MCF 10A (cell line): ENCODE results near the gene NAV3. TPM values are rescaled to one million over a fixed set of nuclear protein-coding genes. Genes with fewer than 3 reads are reported as not detected.

Source experiments
- BruUV-seq: library from RNA; stranded (reverse); fragments of 400-500 nt; replicated peaks from 2 replicates; lab custom pipeline; 2021; lab: Mats Ljungman, UMichigan
- CTCF ChIA-PET: fragments of 300-600 bp; sonication (Branson Sonifier 250); formaldehyde crosslinking; extraction: SDS; loops from one replicate; lab custom pipeline; 2021; ENCODE audit warnings: antibody characterized with exemption, inconsistent platforms; lab: Yijun Ruan, JAX
- POLR2A ChIA-PET: fragments of 300-600, 350-650 bp; sonication (Branson Sonifier 250); formaldehyde crosslinking; extraction: SDS; loops from one replicate; lab custom pipeline; 2020; ENCODE audit warnings: antibody characterized with exemption, inconsistent platforms; lab: Yijun Ruan, JAX
- DNase-seq: peaks from one replicate; pipeline ENCODE4 v3.0.0-alpha.2; 2018; ENCODE audit not compliant: unreplicated experiment
- H3K27ac Mint-ChIP-seq: one replicate; pipeline ENCODE4 v1.8.0; 2022; ENCODE audit warnings: mild to moderate bottlenecking, low read depth, mixed read lengths; ENCODE audit not compliant: unreplicated experiment
- H3K27me3 Mint-ChIP-seq: one replicate; pipeline ENCODE4 v1.8.0; 2022; ENCODE audit warnings: mixed read lengths; ENCODE audit not compliant: insufficient read depth, unreplicated experiment
- H3K36me3 Mint-ChIP-seq: one replicate; pipeline ENCODE4 v1.8.0; 2022; ENCODE audit warnings: mild to moderate bottlenecking, moderate library complexity, mixed read lengths; ENCODE audit not compliant: insufficient read depth, unreplicated experiment
- H3K4me1 Mint-ChIP-seq: one replicate; pipeline ENCODE4 v1.8.0; 2022; ENCODE audit warnings: mixed read lengths; ENCODE audit not compliant: insufficient read depth, unreplicated experiment
- H3K4me3 Mint-ChIP-seq: one replicate; pipeline ENCODE4 v1.8.0; 2022; ENCODE audit warnings: mild to moderate bottlenecking, moderate library complexity, mixed read lengths; ENCODE audit not compliant: unreplicated experiment
- H3K9me3 Mint-ChIP-seq: one replicate; pipeline ENCODE4 v1.8.0; 2022; ENCODE audit warnings: mixed read lengths; ENCODE audit not compliant: unreplicated experiment
- intact Hi-C: fragments of 100-400 bp; cut with micrococcal nuclease; formaldehyde crosslinking; loops from 2 replicates; pipeline ENCODE4 v1.14.1; 2022
- total RNA-seq: library from RNA; stranded (reverse); gene quantifications from 2 replicates; pipeline ENCODE4 v1.2.3, GENCODE V29; 2022
- TF ChIP-seq, protein P1 (sequence below): fragments of 200-600 bp; IDR thresholded peaks from one replicate; pipeline ENCODE4 v1.8.0; 2022; ENCODE audit warnings: antibody characterized with exemption, mild to moderate bottlenecking; ENCODE audit not compliant: unreplicated experiment

Gene NAV3
- total RNA-seq, 1 experiment from 2014 or later, result 7.1 TPM

DNA sequence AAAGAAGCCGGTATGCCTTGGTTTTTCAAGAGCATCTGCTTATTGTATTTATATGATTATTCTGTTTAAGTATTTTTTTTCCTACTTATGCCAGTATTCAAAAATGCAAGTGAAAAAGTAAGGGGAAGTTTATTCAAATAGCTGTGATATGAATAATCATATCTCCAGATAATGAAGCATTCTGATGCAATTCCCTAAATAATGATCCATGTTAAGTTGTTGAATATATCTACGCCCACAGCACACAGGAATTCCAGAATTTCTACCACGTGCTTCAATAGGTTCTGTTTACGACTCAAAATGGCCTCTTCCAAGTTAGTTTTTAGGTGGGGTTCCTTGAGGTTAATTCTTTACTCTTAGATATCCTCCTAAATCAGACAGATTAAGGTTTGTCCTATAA lies 208.3 kb downstream of the NAV3 start:
- POLR2A ChIA-PET, result no interaction called here
- intact Hi-C loops, result no loop called here
- BruUV-seq, result no TSS peak

DNA sequence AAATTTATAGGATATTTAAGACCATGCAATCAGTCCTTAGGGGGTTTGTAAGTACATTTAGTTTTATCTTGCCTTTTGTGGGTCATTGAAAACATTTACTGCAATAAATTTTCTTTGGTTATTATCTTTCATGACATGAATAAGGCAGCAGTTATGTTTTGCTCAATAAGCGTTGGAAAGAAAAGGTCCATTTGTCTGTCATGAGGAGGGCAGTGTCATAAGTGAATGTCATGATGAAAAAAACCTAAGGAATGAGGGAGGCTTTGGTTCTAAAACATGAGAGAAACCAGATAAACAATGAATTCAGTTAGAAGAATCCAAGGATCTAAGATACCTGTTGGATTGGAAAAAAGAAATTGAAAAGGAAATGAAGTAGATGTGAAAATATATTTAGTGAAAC lies 209.4 kb downstream of the NAV3 start:
- TF ChIP-seq, protein P1, sequence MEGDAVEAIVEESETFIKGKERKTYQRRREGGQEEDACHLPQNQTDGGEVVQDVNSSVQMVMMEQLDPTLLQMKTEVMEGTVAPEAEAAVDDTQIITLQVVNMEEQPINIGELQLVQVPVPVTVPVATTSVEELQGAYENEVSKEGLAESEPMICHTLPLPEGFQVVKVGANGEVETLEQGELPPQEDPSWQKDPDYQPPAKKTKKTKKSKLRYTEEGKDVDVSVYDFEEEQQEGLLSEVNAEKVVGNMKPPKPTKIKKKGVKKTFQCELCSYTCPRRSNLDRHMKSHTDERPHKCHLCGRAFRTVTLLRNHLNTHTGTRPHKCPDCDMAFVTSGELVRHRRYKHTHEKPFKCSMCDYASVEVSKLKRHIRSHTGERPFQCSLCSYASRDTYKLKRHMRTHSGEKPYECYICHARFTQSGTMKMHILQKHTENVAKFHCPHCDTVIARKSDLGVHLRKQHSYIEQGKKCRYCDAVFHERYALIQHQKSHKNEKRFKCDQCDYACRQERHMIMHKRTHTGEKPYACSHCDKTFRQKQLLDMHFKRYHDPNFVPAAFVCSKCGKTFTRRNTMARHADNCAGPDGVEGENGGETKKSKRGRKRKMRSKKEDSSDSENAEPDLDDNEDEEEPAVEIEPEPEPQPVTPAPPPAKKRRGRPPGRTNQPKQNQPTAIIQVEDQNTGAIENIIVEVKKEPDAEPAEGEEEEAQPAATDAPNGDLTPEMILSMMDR, result no peak
- H3K9me3 Mint-ChIP-seq, result peaks cover 12% of the 10 kb centered on the region
- no peaks in the 10 kb centered on the region for H3K36me3 Mint-ChIP-seq
- H3K4me1 Mint-ChIP-seq, result peaks cover 5% of the 10 kb centered on the region
- H3K27ac Mint-ChIP-seq, result no peak overlapping the region
- no peak for DNase-seq
- ChIA-PET CTCF (no interaction called here), POLR2A (no interaction called here)
- no peak overlapping the region for H3K4me3 Mint-ChIP-seq
- H3K27me3 Mint-ChIP-seq, result no peaks in the 10 kb centered on the region
- intact Hi-C loops, result no loop called here
- BruUV-seq, result no TSS peak

More for the DNA sequence above, 208.3 kb downstream of the NAV3 start:
- CTCF ChIA-PET, result no interaction called here
- DNase-seq, result no peak
- TF ChIP-seq, protein P1, result no peak
- no peaks in the 10 kb centered on the region for H3K36me3 Mint-ChIP-seq
- H3K9me3 Mint-ChIP-seq, result peaks cover 5% of the 10 kb centered on the region
- no peaks in the 10 kb centered on the region for H3K27me3 Mint-ChIP-seq
- H3K4me1 Mint-ChIP-seq, result peaks cover 5% of the 10 kb centered on the region
- H3K4me3 Mint-ChIP-seq, result no peak overlapping the region
- H3K27ac Mint-ChIP-seq, result no peak overlapping the region

DNA sequence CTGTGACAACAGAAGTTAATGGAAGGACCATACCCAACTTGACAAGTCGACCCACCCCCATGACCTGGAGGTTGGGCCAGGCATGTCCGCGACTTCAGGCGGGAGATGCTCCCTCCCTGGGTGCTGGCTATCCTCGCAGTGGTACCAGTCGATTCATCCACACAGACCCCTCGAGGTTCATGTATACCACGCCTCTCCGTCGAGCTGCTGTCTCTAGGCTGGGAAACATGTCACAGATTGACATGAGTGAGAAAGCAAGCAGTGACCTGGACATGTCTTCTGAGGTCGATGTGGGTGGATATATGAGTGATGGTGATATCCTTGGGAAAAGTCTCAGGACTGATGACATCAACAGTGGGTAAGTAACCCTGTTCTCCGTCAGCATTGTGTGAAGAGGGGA lies 220.1 kb downstream of the NAV3 start:
- Mint-ChIP-seq H3K27me3 (no peaks in the 10 kb centered on the region), H3K27ac (no peak overlapping the region), H3K4me1 (no peaks in the 10 kb centered on the region), H3K36me3 (peaks cover 5% of the 10 kb centered on the region), H3K9me3 (peaks cover 16% of the 10 kb centered on the region), H3K4me3 (no peak overlapping the region)
- DNase-seq, result no peak
- TF ChIP-seq, protein P1, result no peak
- intact Hi-C loops, result no loop called here
- no TSS peak for BruUV-seq
- ChIA-PET CTCF (interaction anchor here (1.1 kb wide), 1 partner anchor 9 kb away, joined by 3 read pairs; no protein-coding TSS in a partner anchor), POLR2A (no interaction called here)

DNA sequence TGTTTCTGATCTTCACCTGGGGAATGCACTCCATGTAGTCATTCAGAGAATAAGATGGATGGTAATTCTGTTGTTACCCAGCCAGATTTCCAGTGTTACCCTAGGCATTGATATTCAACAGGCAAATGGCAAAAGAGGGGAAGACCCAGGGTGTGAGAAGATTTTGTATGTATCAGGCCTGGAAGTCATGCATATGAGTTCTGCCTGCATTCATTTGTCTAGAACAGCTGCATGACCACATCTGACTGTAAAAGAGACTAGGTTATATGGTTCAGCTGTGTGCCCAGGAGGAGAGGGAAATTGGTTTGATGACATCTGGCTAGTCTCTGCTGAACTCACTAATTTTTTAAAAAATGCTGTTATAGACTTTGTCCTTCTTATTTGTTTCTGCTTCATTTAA lies 224.9 kb downstream of the NAV3 start:
- Mint-ChIP-seq H3K4me1 (peaks cover 9% of the 10 kb centered on the region), H3K27me3 (no peaks in the 10 kb centered on the region), H3K36me3 (peaks cover 4% of the 10 kb centered on the region), H3K9me3 (no peaks in the 10 kb centered on the region), H3K27ac (no peak overlapping the region), H3K4me3 (no peak overlapping the region)
- TF ChIP-seq, protein P1, result no peak
- no TSS peak for BruUV-seq
- DNase-seq, result no peak
- ChIA-PET CTCF (no interaction called here), POLR2A (no interaction called here)
- intact Hi-C loops, result no loop called here
